ENCODE data around the gene LYZL2. TPM values are rescaled to one million over a fixed set of nuclear protein-coding genes. Genes with fewer than 3 reads are reported as not detected.

LYZL2 gene
- total and polyA plus RNA-seq, 2 donors from 2014 or later = not detected

DNA sequence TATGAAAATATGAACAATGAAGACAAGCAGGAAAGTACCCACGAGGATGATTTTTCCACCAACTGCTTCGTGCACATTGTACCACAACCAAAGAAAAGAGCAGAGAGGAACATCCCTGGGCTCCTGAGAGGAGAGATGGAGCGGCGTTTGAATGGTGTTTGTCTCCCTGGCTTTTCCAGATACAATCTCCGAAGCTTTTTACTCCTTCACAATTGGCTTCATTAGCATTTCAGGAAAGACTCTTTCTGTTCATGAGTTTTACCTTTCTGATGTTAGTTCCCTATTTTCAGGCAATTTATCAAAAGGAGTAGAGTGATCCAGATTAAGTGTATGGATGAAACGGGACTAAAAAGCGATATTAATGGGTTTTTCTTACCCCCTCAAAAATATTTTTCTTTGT, 49.3 kb downstream of the LYZL2 start:
- FAIRE-seq (no peak), DNase-seq (peak in 1 of 5 donors; percentile 5)
- Histone ChIP-seq H3K9me3 (ENCODE audit: control insufficient read depth in 2 of 3, insufficient read depth in 1 of 3, low read length in 3 of 3) (no peaks in the 10 kb centered on the region), H3K27me3 (ENCODE audit: control insufficient read depth, insufficient read depth, low read length) (no peaks in the 10 kb centered on the region), H3K4me3 (ENCODE audit: low read length in 3 of 3) (no peak overlapping the region), H3K27ac (ENCODE audit: low read depth in 2 of 2, low read length in 2 of 2) (no peak overlapping the region), H3K36me3 (ENCODE audit: control insufficient read depth in 2 of 3, insufficient read depth in 3 of 3, low read length in 3 of 3) (no peaks in the 10 kb centered on the region), H3K9ac (ENCODE audit: low read length in 3 of 3) (no peak overlapping the region), H3K4me1 (ENCODE audit: control insufficient read depth in 2 of 3, insufficient read depth in 2 of 3, low read depth in 1 of 3, low read length in 3 of 3) (peaks cover 0 to 6% (median 3%) of the 10 kb centered on the region in 3 donors)
- TF ChIP-seq, protein P1, sequence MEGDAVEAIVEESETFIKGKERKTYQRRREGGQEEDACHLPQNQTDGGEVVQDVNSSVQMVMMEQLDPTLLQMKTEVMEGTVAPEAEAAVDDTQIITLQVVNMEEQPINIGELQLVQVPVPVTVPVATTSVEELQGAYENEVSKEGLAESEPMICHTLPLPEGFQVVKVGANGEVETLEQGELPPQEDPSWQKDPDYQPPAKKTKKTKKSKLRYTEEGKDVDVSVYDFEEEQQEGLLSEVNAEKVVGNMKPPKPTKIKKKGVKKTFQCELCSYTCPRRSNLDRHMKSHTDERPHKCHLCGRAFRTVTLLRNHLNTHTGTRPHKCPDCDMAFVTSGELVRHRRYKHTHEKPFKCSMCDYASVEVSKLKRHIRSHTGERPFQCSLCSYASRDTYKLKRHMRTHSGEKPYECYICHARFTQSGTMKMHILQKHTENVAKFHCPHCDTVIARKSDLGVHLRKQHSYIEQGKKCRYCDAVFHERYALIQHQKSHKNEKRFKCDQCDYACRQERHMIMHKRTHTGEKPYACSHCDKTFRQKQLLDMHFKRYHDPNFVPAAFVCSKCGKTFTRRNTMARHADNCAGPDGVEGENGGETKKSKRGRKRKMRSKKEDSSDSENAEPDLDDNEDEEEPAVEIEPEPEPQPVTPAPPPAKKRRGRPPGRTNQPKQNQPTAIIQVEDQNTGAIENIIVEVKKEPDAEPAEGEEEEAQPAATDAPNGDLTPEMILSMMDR (IDR thresholded peaks at IDR 0.05; ENCODE audit: borderline replicate concordance, extremely low read depth, insufficient read depth) = no peak
- intact Hi-C loops (cut with DNase I) = no loop called here

DNA sequence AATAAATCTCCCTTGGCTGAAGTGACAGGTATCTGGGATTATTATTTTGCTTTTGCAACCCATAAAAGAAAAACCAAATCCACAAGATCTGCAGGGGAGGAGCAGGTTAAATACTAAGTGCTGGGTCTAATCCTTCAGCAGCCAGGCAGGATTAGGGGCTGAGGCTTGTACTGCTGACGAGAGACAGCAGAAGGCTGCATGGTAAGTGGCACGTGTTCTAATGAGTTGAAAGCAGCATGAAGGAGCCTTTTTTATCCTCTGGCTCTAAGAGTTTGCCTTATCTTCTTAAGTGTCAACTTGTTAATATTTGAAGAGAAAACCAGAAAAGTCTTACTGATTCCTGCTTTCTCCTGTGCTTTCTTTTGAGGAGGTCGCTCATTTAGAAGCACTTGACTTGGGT, 50.0 kb downstream of the LYZL2 start:
- DNase-seq (peak in 1 of 5 donors; percentile 27), FAIRE-seq (no peak)
- Histone ChIP-seq H3K9ac (ENCODE audit: low read length in 3 of 3) (no peak overlapping the region), H3K36me3 (ENCODE audit: control insufficient read depth in 2 of 3, insufficient read depth in 3 of 3, low read length in 3 of 3) (no peaks in the 10 kb centered on the region), H3K4me3 (ENCODE audit: low read length in 3 of 3) (no peak overlapping the region), H3K27ac (ENCODE audit: low read depth in 2 of 2, low read length in 2 of 2) (no peak overlapping the region), H3K9me3 (ENCODE audit: control insufficient read depth in 2 of 3, insufficient read depth in 1 of 3, low read length in 3 of 3) (no peaks in the 10 kb centered on the region), H3K27me3 (ENCODE audit: control insufficient read depth, insufficient read depth, low read length) (no peaks in the 10 kb centered on the region), H3K4me1 (ENCODE audit: control insufficient read depth in 2 of 3, insufficient read depth in 2 of 3, low read depth in 1 of 3, low read length in 3 of 3) (peaks cover 0 to 6% (median 3%) of the 10 kb centered on the region in 3 donors)
- intact Hi-C loops (cut with DNase I) = no loop called here
- TF ChIP-seq, protein P1 (IDR thresholded peaks at IDR 0.05; ENCODE audit: borderline replicate concordance, extremely low read depth, insufficient read depth) = no peak

DNA sequence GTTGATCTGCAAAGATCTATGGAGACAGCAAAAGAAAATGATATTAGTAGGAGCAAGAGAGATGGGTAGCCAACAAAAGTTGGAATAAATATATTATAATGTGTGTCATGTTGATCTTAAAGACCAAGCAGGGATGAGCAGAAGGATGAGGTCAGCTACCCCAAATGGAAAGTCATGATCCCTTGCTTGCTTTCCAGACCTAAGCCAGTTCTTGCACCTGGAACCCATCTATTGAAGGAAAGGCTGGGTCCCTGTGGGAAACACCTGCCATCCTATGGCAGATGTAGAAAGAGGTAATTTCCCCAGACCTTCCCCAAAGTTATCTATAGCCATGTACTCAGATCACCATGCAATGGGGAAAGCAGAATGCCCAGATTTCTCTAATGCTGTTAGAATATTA, 52.5 kb downstream of the LYZL2 start:
- no peak for FAIRE-seq
- TF ChIP-seq, protein P1 (IDR thresholded peaks at IDR 0.05; ENCODE audit: borderline replicate concordance, extremely low read depth, insufficient read depth) = no peak

DNA sequence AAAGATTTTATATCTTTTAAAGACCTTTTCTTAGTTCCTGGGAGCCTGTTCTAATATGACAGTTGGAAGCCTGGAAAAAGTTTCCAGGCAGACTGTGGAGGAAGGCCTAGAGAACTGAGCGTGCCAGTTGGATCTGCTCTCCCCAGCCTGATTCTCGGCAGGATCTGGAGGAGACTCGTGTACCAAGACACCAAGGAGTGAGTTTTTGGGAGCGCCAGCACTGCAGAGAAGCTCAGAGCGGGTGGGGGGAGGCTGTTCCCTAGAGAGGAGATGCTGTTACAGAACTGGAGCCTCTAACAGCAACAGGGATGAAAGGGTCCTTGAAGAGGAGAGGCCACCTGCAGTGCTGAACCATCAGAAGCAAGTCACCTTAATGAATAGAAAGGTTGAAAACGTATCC, 52.9 kb downstream of the LYZL2 start:
- no peak overlapping the region for H3K4me3 ChIP-seq (ENCODE audit: low read length in 3 of 3)
- TF ChIP-seq, protein P1 (IDR thresholded peaks at IDR 0.05; ENCODE audit: borderline replicate concordance, extremely low read depth, insufficient read depth) = no peak
- no peak overlapping the region for H3K9ac ChIP-seq (ENCODE audit: low read length in 3 of 3)
- DNase-seq (no peak), FAIRE-seq (no peak)
- no peaks in the 10 kb centered on the region for H3K4me1 ChIP-seq (ENCODE audit: control insufficient read depth in 2 of 3, insufficient read depth in 2 of 3, low read depth in 1 of 3, low read length in 3 of 3)
- intact Hi-C loops (cut with DNase I) = no loop called here
- H3K27ac ChIP-seq (ENCODE audit: low read depth in 2 of 2, low read length in 2 of 2) = no peak overlapping the region
- no peaks in the 10 kb centered on the region for H3K27me3 ChIP-seq (ENCODE audit: control insufficient read depth, insufficient read depth, low read length)
- H3K9me3 ChIP-seq (ENCODE audit: control insufficient read depth in 2 of 3, insufficient read depth in 1 of 3, low read length in 3 of 3) = no peaks in the 10 kb centered on the region
- H3K36me3 ChIP-seq (ENCODE audit: control insufficient read depth in 2 of 3, insufficient read depth in 3 of 3, low read length in 3 of 3) = no peaks in the 10 kb centered on the region

More for the DNA sequence above, 52.5 kb downstream of the LYZL2 start:
- intact Hi-C loops (cut with DNase I) = no loop called here
- no peak for DNase-seq
- Histone ChIP-seq H3K9ac (ENCODE audit: low read length in 3 of 3) (no peak overlapping the region), H3K4me1 (ENCODE audit: control insufficient read depth in 2 of 3, insufficient read depth in 2 of 3, low read depth in 1 of 3, low read length in 3 of 3) (no peaks in the 10 kb centered on the region), H3K4me3 (ENCODE audit: low read length in 3 of 3) (no peak overlapping the region), H3K9me3 (ENCODE audit: control insufficient read depth in 2 of 3, insufficient read depth in 1 of 3, low read length in 3 of 3) (no peaks in the 10 kb centered on the region), H3K36me3 (ENCODE audit: control insufficient read depth in 2 of 3, insufficient read depth in 3 of 3, low read length in 3 of 3) (no peaks in the 10 kb centered on the region), H3K27ac (ENCODE audit: low read depth in 2 of 2, low read length in 2 of 2) (no peak overlapping the region), H3K27me3 (ENCODE audit: control insufficient read depth, insufficient read depth, low read length) (no peaks in the 10 kb centered on the region)

Data from kidney (tissue), 14 donors.